ENCODE results near the gene PBX1.

DNA sequence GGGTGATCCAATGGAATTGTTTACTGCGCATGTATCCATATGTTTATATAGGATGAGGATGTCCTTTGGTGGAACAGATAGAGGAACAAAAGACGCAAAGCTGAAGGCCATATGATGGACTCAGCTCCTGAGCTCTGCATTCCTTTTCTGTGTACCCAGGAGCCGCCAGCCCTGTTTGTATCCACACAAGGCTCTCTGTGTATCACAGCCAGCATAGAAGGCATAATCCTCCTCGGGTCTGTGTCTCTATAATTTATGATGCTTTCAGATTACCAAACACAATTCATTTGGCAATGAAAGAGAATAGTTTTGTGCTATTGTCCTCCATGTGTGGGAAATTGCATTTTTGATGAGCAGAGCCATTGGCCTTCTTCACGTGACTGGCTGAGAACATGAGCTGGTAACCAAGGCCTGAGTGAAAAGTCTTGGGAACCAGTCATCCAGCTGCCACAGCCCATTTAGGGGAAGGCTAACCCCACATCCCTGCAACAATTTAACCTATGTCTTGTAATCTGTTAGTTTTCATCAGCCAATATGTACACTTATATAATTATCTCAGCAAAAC, 119.2 kb downstream of the PBX1 start:
- no peak for TF ChIP-seq POLR2A (IDR thresholded peaks at IDR 0.05; ENCODE audit: low read depth)
- TF ChIP-seq, protein P1, sequence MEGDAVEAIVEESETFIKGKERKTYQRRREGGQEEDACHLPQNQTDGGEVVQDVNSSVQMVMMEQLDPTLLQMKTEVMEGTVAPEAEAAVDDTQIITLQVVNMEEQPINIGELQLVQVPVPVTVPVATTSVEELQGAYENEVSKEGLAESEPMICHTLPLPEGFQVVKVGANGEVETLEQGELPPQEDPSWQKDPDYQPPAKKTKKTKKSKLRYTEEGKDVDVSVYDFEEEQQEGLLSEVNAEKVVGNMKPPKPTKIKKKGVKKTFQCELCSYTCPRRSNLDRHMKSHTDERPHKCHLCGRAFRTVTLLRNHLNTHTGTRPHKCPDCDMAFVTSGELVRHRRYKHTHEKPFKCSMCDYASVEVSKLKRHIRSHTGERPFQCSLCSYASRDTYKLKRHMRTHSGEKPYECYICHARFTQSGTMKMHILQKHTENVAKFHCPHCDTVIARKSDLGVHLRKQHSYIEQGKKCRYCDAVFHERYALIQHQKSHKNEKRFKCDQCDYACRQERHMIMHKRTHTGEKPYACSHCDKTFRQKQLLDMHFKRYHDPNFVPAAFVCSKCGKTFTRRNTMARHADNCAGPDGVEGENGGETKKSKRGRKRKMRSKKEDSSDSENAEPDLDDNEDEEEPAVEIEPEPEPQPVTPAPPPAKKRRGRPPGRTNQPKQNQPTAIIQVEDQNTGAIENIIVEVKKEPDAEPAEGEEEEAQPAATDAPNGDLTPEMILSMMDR (IDR thresholded peaks at IDR 0.05) = no peak
- TF ChIP-seq POLR2AphosphoS5 (IDR thresholded peaks at IDR 0.05) = no peak
- TF ChIP-seq EP300 (IDR thresholded peaks at IDR 0.05) = no peak
